K562 (cell line): ENCODE results near the gene PDE2A. TPM values are rescaled to one million over a fixed set of nuclear protein-coding genes. Genes with fewer than 3 reads are reported as not detected.
A peak's percentile ranks its signal among the peaks of the same experiment; 100 is the strongest.

Experiments used
- ATAC-seq: fragments of 200-7000 bp; cut with Tn5 transposase; 3 replicates; pipeline ENCODE4 v1.9.1; 2020; ENCODE audit warnings: moderate library complexity
- BruUV-seq: library from RNA; stranded (reverse); fragments of 400-500 nt; replicated peaks from 2 replicates; lab custom pipeline; 2021; lab: Mats Ljungman, UMichigan
- CTCF ChIA-PET: fragments of 300-600 bp; formaldehyde crosslinking; extraction: SDS; loops from one replicate; lab custom pipeline; 2021; ENCODE audit warnings: low intra/inter-chr PET ratio; lab: Yijun Ruan, JAX
- POLR2A ChIA-PET: fragments of 300-600, 350-650 bp; sonication (Branson Sonifier 250); formaldehyde crosslinking; extraction: SDS; loops from one replicate; lab custom pipeline; 2021; ENCODE audit warnings: antibody characterized with exemption, inconsistent platforms; lab: Yijun Ruan, JAX
- DNase-seq, 4 experiments: peaks; one replicate each; pipeline versions ENCODE4 v3.0.0 to v3.0.0-alpha.2; 2011 to 2018; ENCODE audit warnings: low spot score in 3 of 4, mixed read lengths in 3 of 4; ENCODE audit errors: extremely low read depth in 1 of 4
- FAIRE-seq: peaks from 2 replicates; lab custom pipeline; 2011; peaks lifted over from hg19 to GRCh38; lab: Jason Lieb, UNC
- H2AFZ ChIP-seq: 2 replicates; pipeline ENCODE4 v1.6.0; 2011; ENCODE audit warnings: low read depth, low read length, control low read depth, inconsistent platforms
- H3K27ac ChIP-seq: fragments of 200-600 bp; 3 replicates; pipeline ENCODE4 v1.8.0; 2011; ENCODE audit warnings: low read depth, mild to moderate bottlenecking, control low read depth, inconsistent platforms, low read length, moderate library complexity, mixed read lengths; ENCODE audit errors: extremely low read depth
- H3K27me3 ChIP-seq, 2 experiments: fragments of 300-600 bp in 1 of 2; 2 replicates in 1 of 2; 3 replicates in 1 of 2; pipeline versions ENCODE4 v1.6.0 to v1.8.0; 2011; ENCODE audit warnings: inconsistent platforms in 2 of 2, low read length in 2 of 2, mild to moderate bottlenecking in 1 of 2, mixed read lengths in 1 of 2, moderate library complexity in 1 of 2; ENCODE audit not compliant: control insufficient read depth in 2 of 2, insufficient read depth in 2 of 2
- H3K36me3 ChIP-seq: fragments of 300-600 bp; 3 replicates; pipeline ENCODE4 v1.8.0; 2011; ENCODE audit warnings: mild to moderate bottlenecking, low read length, inconsistent platforms; ENCODE audit not compliant: control insufficient read depth, insufficient read depth
- H3K4me1 ChIP-seq, 2 experiments: fragments of 200-600 bp in 1 of 2; replicated peaks in 1 of 2; 2 replicates in 1 of 2; 3 replicates in 1 of 2; pipeline versions ENCODE4 v1.5.1 to v1.8.0; 2011; ENCODE audit warnings: inconsistent platforms in 2 of 2, low read length in 2 of 2, mild to moderate bottlenecking in 1 of 2, mixed read lengths in 1 of 2, moderate library complexity in 1 of 2; ENCODE audit not compliant: control insufficient read depth in 2 of 2, insufficient read depth in 2 of 2
- H3K4me2 ChIP-seq: 2 replicates; pipeline ENCODE4 v1.6.1; 2011; ENCODE audit warnings: low read length, control low read depth, inconsistent platforms, mixed read lengths; ENCODE audit not compliant: insufficient read depth
- H3K4me3 ChIP-seq: fragments of 200-600 bp; sonication (generic), shearing (Covaris generic); 2 replicates; pipeline ENCODE4 v1.5.1; 2016; ENCODE audit warnings: control low read depth, inconsistent platforms
- H3K79me2 ChIP-seq: fragments of 200-600 bp; 3 replicates; pipeline ENCODE4 v1.8.0; 2011; ENCODE audit warnings: low read length, inconsistent platforms; ENCODE audit not compliant: control insufficient read depth, insufficient read depth
- H3K9ac ChIP-seq, 2 experiments: 2 replicates each; pipeline versions ENCODE4 v1.6.0 to v1.6.1; 2011; ENCODE audit warnings: low read depth in 2 of 2, low read length in 2 of 2, control low read depth in 1 of 2, inconsistent platforms in 1 of 2, mild to moderate bottlenecking in 1 of 2, mixed read lengths in 1 of 2; ENCODE audit not compliant: insufficient read depth in 1 of 2
- H3K9me1 ChIP-seq: one replicate; pipeline ENCODE4 v1.6.0; 2011; ENCODE audit warnings: inconsistent platforms, mild to moderate bottlenecking, low read length, moderate library complexity; ENCODE audit not compliant: control insufficient read depth, insufficient read depth
- H3K9me3 ChIP-seq: replicated peaks from 2 replicates; pipeline ENCODE4 v1.5.1; 2011; ENCODE audit warnings: low read depth, low read length, inconsistent platforms; ENCODE audit not compliant: control insufficient read depth, insufficient read depth
- H4K20me1 ChIP-seq: replicated peaks from 2 replicates; pipeline ENCODE4 v1.6.1; 2011; ENCODE audit warnings: low read length, inconsistent platforms, mixed read lengths; ENCODE audit not compliant: control insufficient read depth, insufficient read depth
- CHD2 ChIP-seq: IDR thresholded peaks from 2 replicates; pipeline ENCODE4 v1.6.1; 2011; ENCODE audit warnings: low read depth, low read length
- CTCF ChIP-seq, 3 experiments: IDR thresholded peaks in 2 of 3; conservative IDR thresholded peaks in 1 of 3; 2 replicates each; pipeline ENCODE4 v1.5.1; 2011 to 2012; ENCODE audit warnings: low read length in 3 of 3, mild to moderate bottlenecking in 3 of 3, control low read depth in 2 of 3, improper control_type of control experiment in 1 of 3, inconsistent platforms in 1 of 3, low read depth in 1 of 3, mixed read lengths in 1 of 3, moderate library complexity in 1 of 3; ENCODE audit not compliant: insufficient read depth in 2 of 3
- ETS2 ChIP-seq: IDR thresholded peaks from 2 replicates; pipeline ENCODE4 v1.6.1; 2016; ENCODE audit warnings: borderline replicate concordance, missing genetic modification characterization, mild to moderate bottlenecking, moderate library complexity, missing compliant biosample characterization; ENCODE audit not compliant: poor library complexity, severe bottlenecking
- FOXJ2 ChIP-seq: fragments of 200-800 bp; sonication (Bioruptor generic); IDR thresholded peaks from 2 replicates; pipeline ENCODE4 v1.6.1; 2016; ENCODE audit warnings: missing genetic modification characterization, missing compliant biosample characterization
- GABPB2 ChIP-seq: fragments of 250-450 bp; sonication (Bioruptor Pico); conservative IDR thresholded peaks from 2 replicates; pipeline ENCODE4 v1.5.1; 2021; ENCODE audit warnings: mild to moderate bottlenecking
- LARP7 ChIP-seq: fragments of 450-650 bp; IDR thresholded peaks from 2 replicates; pipeline ENCODE4 v1.6.1; 2016
- MTA1 ChIP-seq: fragments of 450-650 bp; IDR thresholded peaks from 2 replicates; pipeline ENCODE4 v1.6.1; 2017; ENCODE audit warnings: borderline replicate concordance
- NCOR1 ChIP-seq: fragments of 450-650 bp; IDR thresholded peaks from 2 replicates; pipeline ENCODE4 v1.6.1; 2016; ENCODE audit warnings: mild to moderate bottlenecking, moderate library complexity
- POLR2G ChIP-seq: fragments of 200-400 bp; formaldehyde crosslinking; IDR thresholded peaks from 2 replicates; pipeline ENCODE4 v1.6.1; 2017; ENCODE audit warnings: low read depth, mild to moderate bottlenecking, antibody characterized with exemption, low read length, moderate library complexity
- PURB ChIP-seq: sonication (generic); formaldehyde crosslinking; IDR thresholded peaks from 2 replicates; pipeline ENCODE4 v1.9.0; 2021; ENCODE audit warnings: low read depth, mild to moderate bottlenecking, missing genetic modification reagents
- YY1 ChIP-seq, 3 experiments: IDR thresholded peaks; 2 replicates each; pipeline ENCODE4 v1.6.1; 2011; ENCODE audit warnings: low read length in 2 of 3, mild to moderate bottlenecking in 2 of 3, moderate library complexity in 2 of 3, borderline replicate concordance in 1 of 3, control low read depth in 1 of 3, low read depth in 1 of 3; ENCODE audit not compliant: insufficient read depth in 3 of 3, insufficient replicate concordance in 2 of 3, control insufficient read depth in 1 of 3, insufficient read length in 1 of 3; ENCODE audit errors: extremely low read depth in 1 of 3
- ZBTB26 ChIP-seq: fragments of 450-650 bp; formaldehyde crosslinking; IDR thresholded peaks from 2 replicates; pipeline ENCODE4 v1.4.0; 2022; ENCODE audit warnings: missing genetic modification characterization
- ZEB2 ChIP-seq: fragments of 450-650 bp; IDR thresholded peaks from 2 replicates; pipeline ENCODE4 v1.6.1; 2016
- ZFPM2 ChIP-seq: fragments of 250-450 bp; sonication (Bioruptor Pico); IDR thresholded peaks from 2 replicates; pipeline ENCODE4 v1.5.1; 2022; ENCODE audit warnings: mild to moderate bottlenecking
- ZNF133 ChIP-seq: fragments of 250-450 bp; sonication (Bioruptor Pico); IDR thresholded peaks from 2 replicates; pipeline ENCODE4 v1.4.0; 2020; ENCODE audit warnings: mild to moderate bottlenecking
- ZNF316 ChIP-seq: fragments of 450-650 bp; IDR thresholded peaks from 2 replicates; pipeline ENCODE4 v1.6.1; 2016
- ZNF408 ChIP-seq: fragments of 250-450 bp; sonication (Bioruptor Pico); IDR thresholded peaks from 2 replicates; pipeline ENCODE4 v1.4.0; 2020; ENCODE audit warnings: low read depth, mild to moderate bottlenecking, moderate library complexity
- WGBS: fragments of 100-300 bp; shearing (Covaris generic); methylation state at CpG from one replicate; pipeline ENCODE4 v1.1.6; 2016; ENCODE audit warnings: low coverage, mixed read lengths; ENCODE audit not compliant: insufficient coverage; ENCODE audit errors: missing lambda C conversion rate; 5-methylcytosine and 5-hydroxymethylcytosine counted together
- in situ Hi-C: fragments of 300-500 bp; cut with MboI; formaldehyde crosslinking; loops from 4 replicates; pipeline ENCODE4 v1.15.0; 2018; ENCODE audit warnings: inconsistent platforms, mixed read lengths
- intact Hi-C: fragments of 100-400 bp; cut with micrococcal nuclease; formaldehyde crosslinking; loops from 2 replicates; pipeline ENCODE4 v1.14.2; 2022
- polyA plus RNA-seq, 8 experiments: library from polyadenylated mRNA; depleted of rRNA in 4 of 8; stranded (reverse) in 5 of 8; unstranded in 3 of 8; fragments of >200 nt; fragmentation: Nextera tagmentation in 2 of 8; fragmentation: Illumina TruSeq in 1 of 8; extraction: Ambion mirVana in 2 of 8; extraction: Trizol in 1 of 8; gene quantifications; 2 replicates each; pipeline versions ENCODE4 v1.2.1 to v1.2.3, GENCODE V29; 2011 to 2014; ENCODE audit warnings: inconsistent platforms in 1 of 8, missing spikeins in 1 of 8
- total RNA-seq, 7 experiments: library from RNA; depleted of rRNA in 6 of 7; stranded (reverse); fragments of >200 nt in 6 of 7; fragmentation: Illumina TruSeq in 2 of 7; extraction: Trizol in 2 of 7; gene quantifications; 2 replicates each; pipeline versions ENCODE4 v1.2.1 to v1.2.3, GENCODE V29; 2011 to 2021; ENCODE audit warnings: low replicate concordance in 1 of 7
- TF ChIP-seq, protein P1 (sequence below): sonication (generic); formaldehyde crosslinking; IDR thresholded peaks from 2 replicates; pipeline ENCODE4 v1.8.0; 2022; ENCODE audit warnings: mild to moderate bottlenecking, missing genetic modification reagents

The PDE2A gene
- total and polyA plus RNA-seq, 9 of the 15 experiments (the other 6 are each of a cell fraction or from before 2014, with no cell fraction given): 0.07 to 15.2 (median 1.6) TPM; not detected in 1

DNA sequence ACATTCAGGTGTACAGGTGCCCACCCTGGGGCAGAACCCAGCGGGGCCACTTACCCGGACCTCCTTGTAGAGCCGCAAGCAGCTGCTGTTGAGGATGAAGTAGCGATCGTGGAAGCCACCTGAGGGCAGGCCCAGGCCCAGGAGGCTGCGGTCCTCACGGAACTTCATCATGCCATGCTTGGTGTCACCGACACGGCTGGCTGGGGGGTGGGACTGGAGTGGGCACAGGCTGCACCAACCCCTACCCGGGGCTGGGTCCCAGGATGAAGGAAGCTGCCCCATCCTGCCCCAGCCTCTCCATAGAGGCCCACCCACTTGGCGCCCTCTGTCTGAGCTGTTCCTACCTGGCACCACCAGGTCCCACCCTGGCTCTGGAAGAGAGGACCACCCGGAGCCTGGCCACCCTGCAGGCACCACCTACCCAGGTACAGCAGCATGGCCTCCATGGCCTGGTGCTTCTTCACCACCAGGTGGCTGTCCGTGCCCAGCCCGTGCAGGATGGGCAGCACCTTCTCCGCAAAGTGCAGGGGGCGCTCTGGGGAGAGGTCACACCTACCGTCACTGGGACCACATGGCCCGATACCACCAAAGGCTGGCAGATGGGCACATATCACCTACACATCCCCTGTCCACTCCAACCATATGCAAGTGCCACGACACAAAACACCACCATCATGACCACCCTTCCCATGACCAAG is 19.2 kb upstream of the PDE2A start:
- FAIRE-seq: no peak

More for the DNA sequence above, 19.2 kb upstream of the PDE2A start:
- Histone ChIP-seq H3K9me3 (no peaks in the 10 kb centered on the region), H3K4me2 (no peak overlapping the region), H2AFZ (no peak overlapping the region), H3K4me1 (peaks cover 8 to 19% of the 10 kb centered on the region in 2 experiments; a peak in 4 of 5 replicates), H3K79me2 (no peaks in the 10 kb centered on the region; the same call in 2 of the 3 replicates), H3K4me3 (no peak overlapping the region), H4K20me1 (peaks cover 9% of the 10 kb centered on the region), H3K36me3 (peaks cover 94% of the 10 kb centered on the region; the same call in 2 of the 3 replicates), H3K27ac (no peak overlapping the region), H3K9me1 (peaks cover 12% of the 10 kb centered on the region), H3K9ac (no peak overlapping the region), H3K27me3 (no peaks in the 10 kb centered on the region)
- CTCF ChIA-PET: no interaction called here
- ATAC-seq (no peak), DNase-seq (no peak)
- 98% methylated on average over 19 of the region's 19 CpGs for WGBS
- BruUV-seq: no TSS peak
- in situ Hi-C loops: no loop called here
- TF ChIP-seq ZFPM2 (CRISPR knock-in tag) (no peak), ZEB2 (no peak), CTCF (IDR thresholded peaks at IDR 0.05 in 2 of 3, conservative IDR thresholded peaks at IDR 0.05 in 1 of 3; ENCODE audit: insufficient read depth in 2 of 3, low read depth in 1 of 3, low read length in 3 of 3) (peak in 1 of 3 experiments; percentile 48; a peak in 2 of 6 replicates), PURB (CRISPR knock-in tag) (no peak), YY1 (IDR thresholded peaks at IDR 0.05; ENCODE audit: borderline replicate concordance in 1 of 3, control insufficient read depth in 1 of 3, extremely low read depth in 1 of 3, insufficient read depth in 3 of 3, insufficient read length in 1 of 3, insufficient replicate concordance in 2 of 3, low read depth in 1 of 3, low read length in 2 of 3) (no peak), CHD2 (no peak), FOXJ2 (tag) (no peak), ETS2 (no peak), MTA1 (no peak), ZNF316 (peak; percentile 24; the same call in 1 of the 2 replicates), ZNF408 (no peak), NCOR1 (no peak), ZBTB26 (no peak), POLR2G (0 out of 2 replicates have a peak, but pooled peaks have one; percentile 15), ZNF133 (CRISPR knock-in tag) (no peak), GABPB2 (CRISPR knock-in tag) (no peak), LARP7 (no peak)
- TF ChIP-seq, protein P1, sequence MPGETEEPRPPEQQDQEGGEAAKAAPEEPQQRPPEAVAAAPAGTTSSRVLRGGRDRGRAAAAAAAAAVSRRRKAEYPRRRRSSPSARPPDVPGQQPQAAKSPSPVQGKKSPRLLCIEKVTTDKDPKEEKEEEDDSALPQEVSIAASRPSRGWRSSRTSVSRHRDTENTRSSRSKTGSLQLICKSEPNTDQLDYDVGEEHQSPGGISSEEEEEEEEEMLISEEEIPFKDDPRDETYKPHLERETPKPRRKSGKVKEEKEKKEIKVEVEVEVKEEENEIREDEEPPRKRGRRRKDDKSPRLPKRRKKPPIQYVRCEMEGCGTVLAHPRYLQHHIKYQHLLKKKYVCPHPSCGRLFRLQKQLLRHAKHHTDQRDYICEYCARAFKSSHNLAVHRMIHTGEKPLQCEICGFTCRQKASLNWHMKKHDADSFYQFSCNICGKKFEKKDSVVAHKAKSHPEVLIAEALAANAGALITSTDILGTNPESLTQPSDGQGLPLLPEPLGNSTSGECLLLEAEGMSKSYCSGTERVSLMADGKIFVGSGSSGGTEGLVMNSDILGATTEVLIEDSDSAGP (CRISPR knock-in tag): no peak
- intact Hi-C loops: no loop called here
- POLR2A ChIA-PET: interaction anchor here (0.7 kb wide), 1 partner anchor 140 kb away, joined by 4 read pairs; no protein-coding TSS in a partner anchor
